GM23248 (cell line): ENCODE data around the gene PCSK2. TPM values are rescaled to one million over a fixed set of nuclear protein-coding genes. Genes with fewer than 3 reads are reported as not detected.

Source experiments
- DNase-seq: peaks from one replicate; pipeline ENCODE4 v3.0.0-alpha.2; 2015
- H2AFZ ChIP-seq: fragments of 200-600 bp; sonication (generic); 2 replicates; pipeline ENCODE4 v1.6.1; 2016; ENCODE audit warnings: antibody characterized with exemption
- H3F3A ChIP-seq: fragments of 200-600 bp; sonication (generic); 2 replicates; pipeline ENCODE4 v1.6.1; 2016; ENCODE audit warnings: mild to moderate bottlenecking, antibody characterized with exemption, mixed run types; ENCODE audit not compliant: insufficient read depth
- H3K27ac ChIP-seq: fragments of 200-600 bp; sonication (generic); 2 replicates; pipeline ENCODE4 v1.5.1; 2016; ENCODE audit warnings: mild to moderate bottlenecking
- H3K27me3 ChIP-seq: fragments of 200-600 bp; sonication (generic); replicated peaks from 2 replicates; pipeline ENCODE4 v1.6.1; 2016; ENCODE audit warnings: mild to moderate bottlenecking; ENCODE audit not compliant: insufficient read depth
- H3K36me3 ChIP-seq: fragments of 200-600 bp; sonication (generic); 2 replicates; pipeline ENCODE4 v1.6.1; 2016; ENCODE audit warnings: low read depth, mild to moderate bottlenecking
- H3K4me1 ChIP-seq: fragments of 200-600 bp; sonication (generic); 2 replicates; pipeline ENCODE4 v1.6.1; 2016; ENCODE audit warnings: mild to moderate bottlenecking; ENCODE audit not compliant: insufficient read depth
- H3K4me2 ChIP-seq: fragments of 200-600 bp; sonication (generic); one replicate; pipeline ENCODE4 v1.6.1; 2016; ENCODE audit warnings: mild to moderate bottlenecking; ENCODE audit not compliant: unreplicated experiment
- H3K4me3 ChIP-seq: fragments of 200-600 bp; sonication (generic); 2 replicates; pipeline ENCODE4 v1.5.1; 2016; ENCODE audit warnings: mild to moderate bottlenecking
- H3K79me2 ChIP-seq: fragments of 200-600 bp; sonication (generic); 2 replicates; pipeline ENCODE4 v1.6.1; 2016; ENCODE audit warnings: mild to moderate bottlenecking; ENCODE audit not compliant: insufficient read depth
- H3K9ac ChIP-seq: fragments of 200-600 bp; sonication (generic); 2 replicates; pipeline ENCODE4 v1.6.1; 2016; ENCODE audit warnings: mild to moderate bottlenecking
- H3K9me2 ChIP-seq: fragments of 200-600 bp; sonication (generic); 2 replicates; pipeline ENCODE4 v1.6.1; 2016; ENCODE audit warnings: mixed run types, mild to moderate bottlenecking, moderate library complexity; ENCODE audit not compliant: insufficient read depth
- H3K9me3 ChIP-seq: fragments of 200-600 bp; sonication (generic); one replicate; pipeline ENCODE4 v1.6.1; 2017; ENCODE audit warnings: low read depth
- H4K20me1 ChIP-seq: fragments of 200-600 bp; sonication (generic); 2 replicates; pipeline ENCODE4 v1.6.0; 2016; ENCODE audit not compliant: insufficient read depth
- EZH2 ChIP-seq: fragments of 200-600 bp; sonication (generic); IDR thresholded peaks from 2 replicates; pipeline ENCODE4 v1.6.1; 2018; ENCODE audit warnings: antibody characterized with exemption, mild to moderate bottlenecking; ENCODE audit not compliant: insufficient read depth, poor library complexity, severe bottlenecking
- EZH2phosphoT487 ChIP-seq: fragments of 200-600 bp; sonication (generic); IDR thresholded peaks from 2 replicates; pipeline ENCODE4 v1.6.1; 2018; ENCODE audit warnings: antibody characterized with exemption, moderate library complexity, mild to moderate bottlenecking, low read depth; ENCODE audit not compliant: insufficient read depth
- WGBS, 2 experiments: methylation state at CpG; one replicate each; pipeline ENCODE4 v1.1.6; 2015 to 2017; ENCODE audit warnings: low lambda C conversion rate in 2 of 2, low coverage in 1 of 2; ENCODE audit errors: missing lambda C conversion rate in 2 of 2; 5-methylcytosine and 5-hydroxymethylcytosine counted together
- in situ Hi-C: fragments of 300-500 bp; cut with MboI; formaldehyde crosslinking; loops from 2 replicates; pipeline ENCODE4 v1.15.0; 2020
- polyA plus RNA-seq: library from polyadenylated mRNA; unstranded; fragments of >200 nt; fragmentation: Nextera tagmentation; extraction: Ambion mirVana; gene quantifications from 2 replicates; pipeline ENCODE4 v1.2.1, GENCODE V29; 2016
- total RNA-seq: library from RNA; depleted of rRNA; stranded (reverse); fragments of >200 nt; shearing (Covaris generic); gene quantifications from 2 replicates; pipeline ENCODE4 v1.2.3, GENCODE V29; 2014

The PCSK2 gene
- total and polyA plus RNA-seq, 2 experiments from 2014 or later: not detected

DNA sequence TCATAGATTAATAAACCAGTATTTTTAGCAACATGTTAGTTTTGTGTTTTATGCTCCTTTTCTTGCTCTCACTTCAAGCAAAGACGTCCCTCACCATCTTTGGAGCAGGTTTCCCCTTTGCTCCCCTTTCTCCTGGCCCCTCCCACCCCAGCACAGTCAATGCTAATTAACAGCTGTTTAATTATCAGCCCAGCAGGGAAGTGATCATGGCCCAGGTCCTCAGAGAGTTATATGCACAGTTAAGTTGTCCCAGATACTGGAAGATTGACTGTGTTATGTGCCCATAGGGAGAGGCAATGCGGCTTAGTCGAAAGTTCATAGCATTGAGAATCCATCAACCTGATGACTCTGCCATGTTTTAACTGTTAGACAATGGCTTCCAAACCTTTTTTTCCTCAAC is 123.5 kb downstream of the PCSK2 start:
- peaks cover 5% of the 10 kb centered on the region; the same call in 1 of the 2 replicates for H3K4me1 ChIP-seq
- H3K4me3 ChIP-seq: no peak overlapping the region
- in situ Hi-C loops: no loop called here
- peaks cover under 1% of the 10 kb centered on the region for H3F3A ChIP-seq
- no peaks in the 10 kb centered on the region for H3K27me3 ChIP-seq
- no peaks in the 10 kb centered on the region for H3K36me3 ChIP-seq
- no peaks in the 10 kb centered on the region for H3K79me2 ChIP-seq
- H3K9me3 ChIP-seq: no peaks in the 10 kb centered on the region
- 64 to 72% methylated on average over 3 of the region's 3 CpGs for WGBS, 2 experiments
- TF ChIP-seq EZH2: no peak
- TF ChIP-seq EZH2phosphoT487: no peak
- no peak overlapping the region for H3K9ac ChIP-seq
- no peaks in the 10 kb centered on the region for H4K20me1 ChIP-seq
- H2AFZ ChIP-seq: no peak overlapping the region
- no peaks in the 10 kb centered on the region for H3K9me2 ChIP-seq
- no peak overlapping the region for H3K27ac ChIP-seq
- DNase-seq: no peak
- H3K4me2 ChIP-seq: no peak overlapping the region

DNA sequence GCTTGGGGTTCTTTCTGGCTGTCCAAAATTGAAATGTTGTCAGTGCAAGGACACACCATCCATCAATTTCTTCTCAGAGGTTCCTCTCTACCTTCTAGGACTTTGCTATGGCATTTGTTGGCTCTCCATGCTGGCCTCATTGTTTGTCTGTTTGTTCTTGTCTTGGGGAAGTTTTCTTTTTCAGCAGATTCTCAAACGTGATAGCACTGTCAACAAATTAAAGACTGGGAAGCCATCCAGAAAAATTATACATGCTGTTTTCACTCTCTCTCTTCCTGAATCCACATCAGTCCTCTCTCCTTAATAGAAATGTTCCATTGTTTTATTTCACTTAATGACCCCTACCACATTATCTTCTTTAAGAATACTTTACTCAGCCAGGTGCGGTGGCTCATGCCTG is 130.4 kb downstream of the PCSK2 start:
- H2AFZ ChIP-seq: no peak overlapping the region
- no peak overlapping the region for H3K27ac ChIP-seq
- H3F3A ChIP-seq: no peaks in the 10 kb centered on the region
- H4K20me1 ChIP-seq: no peaks in the 10 kb centered on the region
- no peaks in the 10 kb centered on the region for H3K9me3 ChIP-seq
- no peak overlapping the region for H3K4me2 ChIP-seq
- no peaks in the 10 kb centered on the region for H3K79me2 ChIP-seq
- TF ChIP-seq EZH2phosphoT487 (no peak), EZH2 (no peak)
- 39% methylated on average over 2 of the region's 2 CpGs for WGBS, 2 experiments
- H3K9me2 ChIP-seq: no peaks in the 10 kb centered on the region
- H3K9ac ChIP-seq: no peak overlapping the region
- in situ Hi-C loops: no loop called here
- H3K27me3 ChIP-seq: no peaks in the 10 kb centered on the region
- no peaks in the 10 kb centered on the region for H3K4me1 ChIP-seq
- no peak overlapping the region for H3K4me3 ChIP-seq
- no peak for DNase-seq
- H3K36me3 ChIP-seq: no peaks in the 10 kb centered on the region

DNA sequence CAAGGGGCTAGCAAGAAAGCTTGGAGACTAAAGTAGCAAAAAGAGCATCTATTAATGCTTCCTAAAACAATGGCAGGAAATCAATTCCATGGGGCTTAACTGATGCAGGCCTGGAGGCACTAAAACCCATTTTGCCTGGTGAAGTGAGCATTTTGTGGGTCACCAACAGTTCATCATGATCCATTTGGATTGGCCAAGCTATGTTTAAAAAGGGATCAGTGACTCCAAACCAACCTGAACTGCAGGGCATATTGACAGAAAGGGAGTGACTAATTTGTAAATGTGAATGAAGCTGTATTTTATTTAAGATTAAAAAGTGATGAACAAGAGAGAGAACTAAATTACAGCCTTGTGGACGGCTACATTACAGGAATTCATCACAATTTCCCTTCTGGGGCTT is 132.0 kb downstream of the PCSK2 start:
- Histone ChIP-seq H3F3A (no peaks in the 10 kb centered on the region), H3K36me3 (no peaks in the 10 kb centered on the region), H3K27me3 (no peaks in the 10 kb centered on the region), H3K9me2 (no peaks in the 10 kb centered on the region), H3K79me2 (no peaks in the 10 kb centered on the region), H2AFZ (no peak overlapping the region), H3K4me1 (no peaks in the 10 kb centered on the region), H3K9me3 (no peaks in the 10 kb centered on the region), H3K4me2 (no peak overlapping the region), H4K20me1 (no peaks in the 10 kb centered on the region), H3K27ac (no peak overlapping the region), H3K9ac (no peak overlapping the region), H3K4me3 (no peak overlapping the region)
- in situ Hi-C loops: no loop called here
- WGBS, 2 experiments: 19 to 22% methylated on average over 1 of the region's 1 CpG
- no peak for DNase-seq
- TF ChIP-seq EZH2phosphoT487: no peak
- TF ChIP-seq EZH2: no peak

DNA sequence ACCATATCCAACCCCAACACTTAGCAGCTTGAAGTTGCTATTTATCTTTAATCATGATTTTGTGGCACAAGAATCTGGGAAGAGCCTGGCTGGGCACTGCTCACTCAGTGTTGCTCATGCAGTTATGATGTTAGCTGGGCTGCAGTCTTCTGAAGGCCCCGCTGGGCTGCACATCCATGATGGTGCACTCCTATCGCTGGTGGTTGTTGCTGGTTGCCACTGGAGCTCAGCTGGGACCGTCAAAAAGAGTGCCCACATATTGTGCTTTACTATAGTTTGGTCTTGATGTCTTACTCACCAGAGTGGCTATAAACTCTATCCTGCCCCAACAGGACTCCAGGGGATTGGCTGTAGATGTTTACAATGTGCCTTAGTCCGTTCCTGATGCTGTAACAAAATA is 137.8 kb downstream of the PCSK2 start:
- Histone ChIP-seq H3K4me1 (no peaks in the 10 kb centered on the region), H3K9ac (no peak overlapping the region), H3K9me2 (no peaks in the 10 kb centered on the region), H3K9me3 (no peaks in the 10 kb centered on the region), H3K79me2 (no peaks in the 10 kb centered on the region), H4K20me1 (no peaks in the 10 kb centered on the region), H3K27ac (no peak overlapping the region), H2AFZ (no peak overlapping the region), H3K4me3 (no peak overlapping the region), H3K36me3 (no peaks in the 10 kb centered on the region), H3K4me2 (no peak overlapping the region), H3F3A (no peaks in the 10 kb centered on the region), H3K27me3 (0 out of 2 replicates have a peak, but pooled peaks cover 9% of the 10 kb centered on the region)
- no peak for DNase-seq
- in situ Hi-C loops: no loop called here
- TF ChIP-seq EZH2 (no peak), EZH2phosphoT487 (no peak)
- WGBS, 2 experiments: 30 to 41% methylated on average over 4 of the region's 4 CpGs

DNA sequence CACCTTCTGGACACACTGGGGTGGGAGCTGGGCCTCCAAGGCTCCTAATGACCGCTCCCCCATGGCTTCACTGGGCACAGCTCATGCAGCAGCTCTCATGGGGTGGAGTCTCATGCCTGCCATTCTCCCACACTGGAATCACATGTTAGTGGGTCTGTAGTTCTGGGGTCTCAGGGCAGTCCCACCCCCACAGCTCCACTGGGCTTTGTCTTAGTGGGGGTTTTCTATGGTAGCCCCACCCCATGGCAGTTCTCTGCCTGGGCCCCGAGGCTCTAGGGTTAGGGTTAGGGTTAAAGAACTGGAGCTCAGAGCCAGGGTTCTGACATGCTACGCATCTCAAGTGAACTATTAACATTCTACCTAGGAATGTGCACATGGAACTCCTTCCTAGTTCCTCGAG is 139.0 kb downstream of the PCSK2 start:
- TF ChIP-seq EZH2: no peak
- no peak for TF ChIP-seq EZH2phosphoT487
- no peak for DNase-seq
- Histone ChIP-seq H3K4me1 (no peaks in the 10 kb centered on the region), H3K36me3 (no peaks in the 10 kb centered on the region), H4K20me1 (no peaks in the 10 kb centered on the region), H3F3A (no peaks in the 10 kb centered on the region), H3K27me3 (0 out of 2 replicates have a peak, but pooled peaks cover 9% of the 10 kb centered on the region), H3K79me2 (no peaks in the 10 kb centered on the region), H3K9ac (no peak overlapping the region), H2AFZ (no peak overlapping the region), H3K9me2 (no peaks in the 10 kb centered on the region), H3K4me3 (no peak overlapping the region), H3K27ac (no peak overlapping the region), H3K9me3 (no peaks in the 10 kb centered on the region), H3K4me2 (no peak overlapping the region)
- in situ Hi-C loops: no loop called here
- 43 to 55% methylated on average over 4 of the region's 4 CpGs for WGBS, 2 experiments
